ENCODE data around the gene AP4B1.

DNA sequence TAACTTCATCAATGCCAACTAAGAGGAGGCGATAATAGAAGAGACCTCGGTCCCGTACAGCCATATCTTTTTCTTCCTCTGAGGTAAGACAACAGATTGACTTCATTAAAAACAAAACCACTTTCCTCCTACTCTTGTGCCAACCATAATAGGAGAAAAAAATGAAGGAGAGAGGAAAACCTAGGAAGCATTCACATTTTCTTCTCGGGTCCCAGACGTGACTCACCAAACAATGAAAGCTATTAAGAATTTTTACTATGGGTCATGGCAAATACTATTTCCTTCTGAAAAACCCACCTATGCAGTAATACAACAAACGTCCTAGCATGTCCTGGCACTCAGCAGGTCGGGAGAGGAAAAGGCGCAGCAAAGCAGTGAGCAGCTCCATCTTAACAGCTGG is 8.6 kb downstream of the AP4B1 start:
- no peak for TF ChIP-seq CTCF (IDR thresholded peaks at IDR 0.05; ENCODE audit: insufficient read depth, low read length)
- TF ChIP-seq POLR2AphosphoS5 (IDR thresholded peaks at IDR 0.05; ENCODE audit: low read depth), result no peak

Data from HL-60 (cell line).